Anterior cingulate cortex (tissue), 58 donors: ENCODE results near the gene ZFAND5.
A peak's percentile ranks its signal among the peaks of the same experiment; 100 is the strongest.

Experiments
- DNase-seq, 58 donors: peaks; one replicate each; lab custom pipeline; 2025; lab: John Stamatoyannopoulos, UW

Gene ZFAND5

GRCh38 chr9:72363908-72364678, 915 bp downstream of the ZFAND5 start:
- DNase-seq, result peak in 52 of 58 donors; percentile 16 to 78 (median 54)

GRCh38 chr9:72363236-72363635, 1.8 kb downstream of the ZFAND5 start:
- DNase-seq, result peak in 1 of 58 donors; percentile 44

DNA sequence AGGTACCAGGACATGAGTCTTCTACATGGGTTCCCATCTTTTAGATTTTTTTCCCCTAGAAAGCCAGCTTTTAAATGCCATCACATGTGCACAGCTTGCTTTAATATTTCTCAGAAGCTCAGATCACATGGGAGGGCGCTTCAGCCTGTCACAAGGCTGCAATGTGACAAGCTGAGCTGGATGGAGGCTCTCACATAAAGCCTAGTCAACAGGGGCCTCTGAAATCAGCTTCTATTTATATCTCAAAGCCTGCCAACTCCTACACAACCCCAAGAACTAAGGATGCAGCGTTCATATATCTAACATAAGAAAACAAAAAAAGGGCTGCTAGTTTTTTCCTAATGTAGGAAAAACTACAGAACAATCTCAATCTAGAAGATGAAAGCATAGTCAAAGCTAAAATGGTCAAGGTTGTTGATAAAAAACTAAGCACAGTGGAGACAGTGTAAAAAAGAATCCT, 2.3 kb downstream of the ZFAND5 start:
- peak; percentile 3 to 94 (median 75) for DNase-seq

- no peak for DNase-seq
Observed at GRCh38 chr9:72362118-72362531, 2.9 kb downstream of the ZFAND5 start.

- DNase-seq, result no peak
Observed at GRCh38 chr9:72361217-72361616, 3.8 kb downstream of the ZFAND5 start.

- no peak for DNase-seq
Observed at GRCh38 chr9:72360324-72360723, 4.7 kb downstream of the ZFAND5 start.

DNA sequence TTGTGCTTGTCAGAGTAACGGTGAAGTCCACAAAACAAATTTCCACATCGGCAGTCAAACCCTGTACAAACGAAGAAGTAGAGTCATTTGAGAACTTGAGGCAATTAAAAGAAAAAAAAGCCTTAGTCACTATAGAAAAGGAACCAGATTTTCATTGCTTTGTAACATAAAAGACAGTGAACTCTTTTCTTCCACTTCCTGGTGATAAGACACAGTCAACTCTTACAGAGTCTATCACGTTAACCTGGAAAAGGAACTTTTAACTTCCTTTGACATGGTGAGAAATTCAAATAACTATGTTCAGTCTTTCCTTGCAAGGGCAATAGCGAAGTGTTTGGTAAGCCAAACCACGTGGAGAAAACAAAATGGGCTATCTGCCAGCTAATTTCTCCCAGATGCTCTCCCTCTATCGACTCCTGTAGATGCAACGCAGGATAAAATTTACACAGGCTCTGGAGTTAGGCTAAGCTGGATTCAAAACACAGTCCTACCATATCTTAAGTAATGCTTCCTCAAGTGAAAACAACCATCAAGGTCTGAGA, 8.9 kb downstream of the ZFAND5 start:
- peak in 6 of 58 donors; percentile 0 to 14 (median 3) for DNase-seq

GRCh38 chr9:72355153-72355552, 9.9 kb downstream of the ZFAND5 start:
- DNase-seq, result no peak

DNA sequence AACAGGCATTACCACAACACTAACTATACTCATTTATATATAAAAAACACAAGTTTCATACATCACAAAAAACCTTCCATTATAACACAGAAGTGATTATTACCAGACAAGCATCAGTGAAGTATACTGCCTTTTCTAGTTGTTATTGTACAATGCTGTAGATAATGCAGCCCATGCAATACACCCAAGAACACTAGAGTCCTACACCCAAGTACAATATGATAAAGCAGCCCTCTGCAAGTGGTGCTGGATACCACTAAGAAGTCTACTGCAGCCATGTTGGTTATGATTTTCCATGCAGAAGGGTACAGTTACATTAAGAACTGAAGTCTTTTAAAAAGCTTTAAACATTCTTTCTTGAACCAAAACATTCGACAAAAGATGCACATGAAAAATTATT, 10.3 kb downstream of the ZFAND5 start:
- DNase-seq, result no peak

- DNase-seq, result no peak
Observed at GRCh38 chr9:72353455-72354116, 11.4 kb downstream of the ZFAND5 start.

GRCh38 chr9:72352911-72353388, 12.1 kb downstream of the ZFAND5 start:
- no peak for DNase-seq

- DNase-seq, result peak in 1 of 58 donors; percentile 17
Observed at GRCh38 chr9:72351538-72352453, 13.2 kb downstream of the ZFAND5 start.

GRCh38 chr9:72349911-72350310, 15.1 kb downstream of the ZFAND5 start:
- DNase-seq, result no peak

DNA sequence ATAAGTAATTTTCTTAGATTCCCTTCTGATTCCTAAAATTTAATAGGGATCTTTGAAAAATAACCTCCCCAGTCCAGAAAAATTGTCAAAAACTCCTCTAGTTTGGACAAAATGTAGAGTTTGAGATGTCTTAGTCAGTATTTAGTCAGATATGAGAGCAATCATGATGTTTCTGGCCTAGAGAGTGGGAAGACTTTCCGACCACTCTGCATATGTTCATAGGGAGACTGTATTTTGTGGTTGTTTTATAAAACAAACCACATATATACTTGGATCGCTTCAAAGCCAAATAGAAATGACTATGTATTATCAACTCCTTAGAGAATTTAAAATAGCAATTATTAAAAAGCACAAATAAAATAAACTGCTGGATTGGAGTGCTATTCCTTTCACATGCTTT, 15.8 kb downstream of the ZFAND5 start:
- DNase-seq, result no peak

DNA sequence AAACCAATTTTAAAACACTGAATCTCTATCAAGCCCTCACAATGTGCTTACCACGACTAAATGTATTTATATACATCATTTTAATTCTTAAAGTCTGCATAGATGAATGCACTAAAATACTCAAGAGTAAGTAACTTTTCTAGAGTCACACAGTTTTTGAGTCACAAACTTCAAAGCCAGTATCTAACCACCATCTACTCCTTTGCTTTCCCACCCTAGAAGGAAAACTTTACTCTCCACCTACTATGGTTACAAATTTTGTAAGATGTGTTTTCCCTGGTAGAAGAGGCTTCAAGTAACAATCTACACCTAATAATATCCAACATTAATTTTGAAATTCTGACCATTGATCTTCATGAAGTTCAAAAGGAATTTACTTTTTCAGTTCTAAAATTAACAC, 18.7 kb downstream of the ZFAND5 start:
- no peak for DNase-seq

DNA sequence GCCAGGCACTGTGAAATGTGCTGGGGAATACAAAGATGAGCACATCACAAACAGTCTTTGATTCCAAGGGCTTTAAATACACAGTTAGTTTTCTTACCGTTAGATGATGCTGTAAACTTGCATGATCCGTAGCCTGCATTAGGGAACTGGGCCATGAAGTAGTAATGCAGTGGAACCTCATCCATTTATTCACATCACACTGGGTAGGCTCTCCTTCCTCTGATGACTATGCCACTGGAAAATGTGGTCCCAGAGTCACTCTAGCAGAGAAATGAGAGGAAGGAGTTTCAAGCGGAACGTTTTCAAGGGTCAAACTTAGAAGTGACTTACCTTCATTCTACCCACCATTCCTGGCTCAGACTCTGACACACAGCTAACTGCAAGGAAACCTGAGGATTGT, 26.4 kb downstream of the ZFAND5 start:
- no peak for DNase-seq

GRCh38 chr9:72337286-72337685, 27.7 kb downstream of the ZFAND5 start:
- peak in 1 of 58 donors; percentile 5 for DNase-seq

GRCh38 chr9:72334658-72335337, 30.2 kb downstream of the ZFAND5 start:
- DNase-seq, result no peak

GRCh38 chr9:72333709-72334108, 31.3 kb downstream of the ZFAND5 start:
- no peak for DNase-seq

DNA sequence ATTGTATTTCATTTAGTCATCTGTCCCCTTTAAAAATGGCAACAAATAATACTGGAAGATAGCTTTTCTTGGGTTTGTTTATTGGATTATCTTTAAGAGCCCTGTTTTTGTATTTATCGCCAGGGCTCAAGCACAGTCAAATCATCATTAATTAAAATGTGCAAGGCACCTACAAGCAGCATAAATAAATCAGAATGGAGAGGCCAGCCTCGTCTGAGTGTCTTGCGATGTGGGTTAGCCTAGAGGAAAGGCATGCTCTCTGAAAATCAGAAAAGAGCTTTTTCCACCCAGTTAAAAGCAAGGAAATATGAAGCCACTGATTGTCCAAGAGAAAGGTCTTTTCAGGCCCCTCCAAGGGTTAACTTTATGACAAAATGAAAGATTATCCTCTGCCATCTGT, 31.8 kb downstream of the ZFAND5 start:
- DNase-seq, result no peak
